Pulmonary artery endothelial cell (primary cell): ENCODE results near the gene NOSIP. TPM values are rescaled to one million over a fixed set of nuclear protein-coding genes. Genes with fewer than 3 reads are reported as not detected.

Source experiments
- DNase-seq: peaks from one replicate; pipeline ENCODE4 v3.0.0-alpha.2; 2011; ENCODE audit warnings: low read depth, low spot score
- total RNA-seq: library from RNA; depleted of rRNA; stranded (reverse); fragments of >200 nt; gene quantifications from 2 replicates; pipeline ENCODE4 v1.2.3, GENCODE V29; 2014

Gene NOSIP
- total RNA-seq, 1 donor from 2014 or later = 113 TPM

DNA sequence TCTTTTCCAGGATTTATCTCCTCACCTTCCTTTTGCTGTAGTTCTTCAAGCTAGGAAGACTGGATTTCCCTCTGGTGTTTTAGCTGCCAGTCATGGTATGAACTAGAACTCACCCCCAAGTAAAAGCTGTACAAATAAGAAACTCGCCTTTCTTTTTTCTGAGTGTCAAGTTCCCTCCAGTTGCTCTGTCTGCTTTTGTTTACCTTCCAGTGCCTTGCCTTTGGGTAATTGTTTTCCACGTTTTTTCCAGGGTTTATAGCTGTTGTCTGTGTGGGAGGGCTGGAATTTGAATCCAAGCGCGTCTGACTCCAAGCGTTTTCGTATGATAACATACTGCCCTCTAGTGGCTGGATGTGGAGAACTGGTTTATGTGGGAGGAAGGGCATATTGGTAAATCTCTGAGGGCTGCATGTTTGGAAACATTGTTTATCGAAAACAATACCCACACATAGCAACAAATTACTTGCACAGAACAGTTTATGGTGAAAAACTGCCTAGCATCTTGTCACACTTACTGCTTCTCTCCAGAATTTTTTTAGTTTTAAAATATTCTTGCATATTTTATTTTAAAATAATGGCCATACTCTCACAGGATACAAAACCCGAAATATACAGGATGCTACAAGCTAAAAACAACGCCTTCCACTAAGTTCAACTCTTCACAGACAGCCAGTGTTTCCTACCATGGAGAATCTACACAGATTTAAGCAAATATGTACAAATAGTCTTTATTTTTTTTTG, 33.4 kb downstream of the NOSIP start:
- peak; percentile 64 for DNase-seq

DNA sequence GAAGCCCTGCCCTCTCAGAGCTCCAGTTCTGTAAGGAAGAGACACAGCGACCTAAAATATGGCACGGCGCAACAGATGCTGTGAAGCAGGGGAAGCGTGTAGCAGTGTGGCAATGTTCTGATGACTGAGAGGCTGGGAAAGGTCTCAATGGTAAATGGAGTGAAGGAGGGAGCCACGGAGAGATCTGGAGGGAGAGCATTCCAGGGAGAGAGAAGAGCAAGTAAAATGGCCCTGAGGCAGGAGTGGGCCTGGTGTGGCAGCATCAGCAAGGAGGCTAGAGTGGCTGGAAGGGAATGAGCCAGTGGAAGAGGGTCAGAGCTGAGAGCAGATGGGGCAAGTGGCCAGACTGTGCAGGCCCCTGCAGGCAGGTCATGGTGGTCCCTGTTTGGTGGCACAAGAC, 36.2 kb downstream of the NOSIP start:
- no peak for DNase-seq

DNA sequence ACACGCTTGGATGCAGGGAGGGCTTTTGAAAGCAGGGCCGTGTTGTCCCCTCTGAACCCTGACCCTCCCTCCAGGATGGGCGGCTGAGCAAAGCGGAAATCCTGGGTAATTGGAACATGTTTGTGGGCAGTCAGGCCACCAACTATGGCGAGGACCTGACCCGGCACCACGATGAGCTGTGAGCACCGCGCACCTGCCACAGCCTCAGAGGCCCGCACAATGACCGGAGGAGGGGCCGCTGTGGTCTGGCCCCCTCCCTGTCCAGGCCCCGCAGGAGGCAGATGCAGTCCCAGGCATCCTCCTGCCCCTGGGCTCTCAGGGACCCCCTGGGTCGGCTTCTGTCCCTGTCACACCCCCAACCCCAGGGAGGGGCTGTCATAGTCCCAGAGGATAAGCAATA, 37.3 kb downstream of the NOSIP start:
- DNase-seq = no peak

DNA sequence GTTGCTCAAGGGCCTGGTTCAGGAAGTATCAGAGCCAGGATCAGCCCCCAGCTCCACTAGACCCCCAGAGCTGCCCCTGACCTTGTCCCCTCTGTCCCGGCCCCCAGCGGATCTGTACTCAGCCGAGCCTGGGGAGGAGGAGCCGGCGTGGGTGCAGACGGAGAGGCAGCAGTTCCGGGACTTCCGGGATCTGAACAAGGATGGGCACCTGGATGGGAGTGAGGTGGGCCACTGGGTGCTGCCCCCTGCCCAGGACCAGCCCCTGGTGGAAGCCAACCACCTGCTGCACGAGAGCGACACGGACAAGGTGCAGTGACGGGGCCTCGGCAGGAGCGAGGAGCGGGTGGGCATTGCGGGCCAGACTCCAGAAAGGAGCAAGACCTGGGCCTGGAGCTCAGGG, 37.9 kb downstream of the NOSIP start:
- no peak for DNase-seq

DNA sequence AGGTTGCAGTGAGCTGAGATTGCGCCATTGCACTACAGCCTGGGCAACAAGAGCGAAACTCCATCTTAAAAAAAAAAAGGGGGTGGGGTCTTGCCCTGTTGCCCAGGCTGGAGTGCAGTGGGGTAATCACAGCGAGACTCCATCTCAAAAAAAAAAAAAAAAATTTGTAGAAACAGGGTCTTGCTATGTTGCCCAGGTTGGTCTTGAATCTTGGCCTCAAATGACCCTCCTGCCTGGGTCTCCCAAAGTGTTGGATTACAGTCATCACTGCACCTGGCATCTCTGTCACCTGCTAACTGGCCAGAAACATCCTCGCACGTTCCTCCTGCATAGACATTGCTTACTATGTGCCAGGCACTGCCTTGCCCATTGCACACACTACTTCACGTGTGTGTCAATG, 38.4 kb downstream of the NOSIP start:
- no peak for DNase-seq

DNA sequence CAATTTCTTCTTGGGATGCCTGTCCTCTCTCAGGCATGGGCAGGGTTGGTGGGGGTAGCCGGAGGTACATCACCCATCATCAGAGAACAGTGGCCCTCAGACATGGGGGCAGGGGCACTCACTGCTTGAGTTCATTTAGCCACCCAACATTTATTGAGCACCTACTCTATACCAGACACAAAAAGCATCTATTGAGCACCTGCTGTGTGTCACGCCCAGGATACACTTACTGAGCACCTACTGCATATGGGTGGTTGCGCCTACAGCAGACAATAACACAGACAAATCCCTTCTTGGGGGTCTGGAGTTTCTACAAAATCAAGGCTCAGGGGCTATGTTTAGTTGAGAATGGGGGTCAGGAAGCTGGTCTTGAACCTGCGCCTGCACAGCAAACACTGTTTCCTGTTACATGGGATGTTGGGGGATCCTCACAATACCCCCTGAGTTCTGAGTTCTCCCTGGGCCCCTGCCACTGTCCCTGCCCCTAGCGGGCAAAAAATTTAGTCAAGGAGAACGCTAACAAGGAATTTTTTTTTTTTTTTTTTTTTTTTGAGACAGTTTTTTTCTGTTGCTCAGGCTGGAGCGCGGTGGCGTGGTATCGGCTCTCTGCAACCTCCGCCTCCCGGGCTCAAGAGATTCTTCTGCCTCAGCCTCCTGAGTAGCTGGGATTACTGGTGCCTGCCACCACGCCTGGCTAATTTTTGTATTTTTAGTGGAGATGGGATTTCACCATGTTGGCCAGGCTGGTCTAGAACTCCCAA, 41.0 kb downstream of the NOSIP start:
- no peak for DNase-seq

DNA sequence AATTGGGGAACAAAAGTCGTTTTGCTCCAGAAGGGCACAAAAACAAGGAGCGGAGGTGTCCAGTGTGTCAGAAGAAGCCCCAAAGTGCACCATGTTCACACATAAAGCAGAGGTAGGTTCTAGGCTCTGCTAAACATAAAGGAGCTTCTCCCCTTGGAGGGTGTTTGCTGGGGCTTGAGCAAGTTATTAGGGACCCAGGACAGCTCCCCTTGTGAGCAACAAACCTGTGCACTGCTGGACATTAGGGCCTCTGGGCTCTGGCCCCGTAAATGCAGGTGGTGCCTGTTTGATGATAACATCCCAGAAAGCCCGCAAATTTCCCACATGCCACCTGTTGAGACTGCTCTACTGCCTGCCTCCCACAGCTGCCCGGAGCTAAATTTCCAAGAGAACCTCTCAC, 41.7 kb downstream of the NOSIP start:
- DNase-seq = no peak

DNA sequence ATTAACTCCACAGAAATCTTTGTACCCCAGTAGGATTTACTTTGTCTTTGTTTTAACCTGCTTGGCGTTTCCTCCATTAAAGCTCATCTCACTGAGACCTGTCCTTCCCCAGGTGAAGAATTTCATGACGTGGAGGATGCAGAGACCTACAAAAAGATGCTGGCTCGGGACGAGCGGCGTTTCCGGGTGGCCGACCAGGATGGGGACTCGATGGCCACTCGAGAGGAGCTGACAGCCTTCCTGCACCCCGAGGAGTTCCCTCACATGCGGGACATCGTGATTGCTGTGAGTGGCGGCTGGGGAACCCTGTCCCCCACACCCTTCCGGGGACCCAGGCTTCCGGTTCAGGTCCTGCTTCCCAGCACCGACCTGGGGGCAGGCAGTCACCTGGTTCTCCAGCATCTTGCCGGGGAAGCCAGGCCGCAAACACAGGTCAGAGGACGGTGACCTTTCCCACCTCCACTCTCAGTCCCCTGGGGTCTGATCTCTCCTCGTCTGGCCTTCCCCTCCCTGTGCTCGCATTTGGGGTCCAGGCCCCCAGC, 43.4 kb downstream of the NOSIP start:
- no peak for DNase-seq

DNA sequence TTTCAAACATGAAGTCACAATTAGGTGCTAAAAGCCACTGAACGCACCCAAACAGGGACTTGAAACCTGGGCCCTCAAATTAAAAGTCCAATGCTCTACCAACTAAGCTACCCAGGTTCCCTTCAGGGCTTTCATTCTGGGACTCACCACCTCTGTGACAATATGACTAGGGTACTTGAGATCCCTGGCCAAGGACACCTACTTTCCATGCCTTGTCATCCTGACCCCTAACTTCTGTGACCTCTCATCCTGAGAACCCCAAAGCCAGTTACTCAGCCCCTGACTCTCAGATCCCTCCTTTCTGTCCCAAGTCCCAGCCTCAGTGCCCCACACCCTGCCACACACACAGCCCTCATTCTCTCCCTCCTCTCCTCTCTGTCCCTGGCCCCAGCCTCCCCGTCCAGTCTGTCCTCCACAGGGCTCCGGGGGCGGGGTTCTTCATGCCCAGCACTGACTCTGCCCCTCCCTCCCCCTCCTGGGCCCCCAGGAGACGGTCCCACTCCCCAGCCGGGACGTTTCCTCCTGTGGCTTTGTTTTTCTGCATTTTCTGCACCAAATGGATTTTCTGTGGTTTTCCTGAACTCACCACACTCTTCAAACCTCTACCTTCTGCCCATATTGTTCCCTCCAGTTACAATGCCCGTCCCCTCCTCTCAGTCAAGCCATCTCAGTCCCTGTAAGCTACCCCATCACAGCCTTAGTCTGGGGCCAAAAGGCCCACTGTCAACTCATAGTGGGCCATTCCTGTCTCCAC, 45.5 kb downstream of the NOSIP start:
- DNase-seq = no peak

DNA sequence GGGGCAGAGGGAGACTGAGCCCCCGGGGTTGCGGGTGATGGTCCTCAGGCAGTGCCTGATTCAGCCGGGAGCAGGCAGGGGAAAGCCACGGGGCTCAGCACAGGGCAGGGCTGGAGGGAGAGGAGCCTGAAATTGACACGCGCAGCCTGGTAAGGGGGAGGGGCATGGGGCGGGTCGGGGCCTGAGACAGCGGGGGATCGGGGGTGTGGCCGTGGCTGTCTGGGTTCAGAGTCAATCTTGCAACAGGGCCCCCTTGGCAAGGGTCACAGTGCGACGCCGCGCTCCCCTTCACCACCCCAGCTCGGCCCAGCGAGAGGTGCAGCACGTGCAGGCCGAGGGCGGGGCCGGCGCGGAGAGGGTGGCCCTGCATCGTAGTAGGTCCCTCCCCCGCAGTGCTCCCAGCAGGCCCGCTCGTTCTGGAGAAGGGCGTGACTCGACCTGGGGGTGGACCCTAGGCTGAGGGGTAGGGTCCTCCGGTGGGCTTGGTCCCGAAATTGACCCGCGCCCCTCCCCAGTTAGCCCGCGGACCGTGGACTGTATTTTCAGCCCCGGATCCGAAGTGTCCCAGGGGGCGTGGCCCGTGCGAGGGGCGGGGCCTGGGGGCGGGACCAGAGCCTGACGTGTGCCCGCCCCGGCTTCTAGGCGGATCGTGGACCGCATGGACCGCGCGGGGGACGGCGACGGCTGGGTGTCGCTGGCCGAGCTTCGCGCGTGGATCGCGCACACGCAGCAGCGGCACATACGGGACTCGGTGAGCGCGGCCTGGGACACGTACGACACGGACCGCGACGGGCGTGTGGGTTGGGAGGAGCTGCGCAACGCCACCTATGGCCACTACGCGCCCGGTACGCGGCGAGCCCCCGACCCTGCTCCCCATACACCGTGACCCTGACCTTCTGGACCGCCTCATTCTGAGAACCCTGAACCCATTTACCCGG, 46.5 kb downstream of the NOSIP start:
- no peak for DNase-seq

DNA sequence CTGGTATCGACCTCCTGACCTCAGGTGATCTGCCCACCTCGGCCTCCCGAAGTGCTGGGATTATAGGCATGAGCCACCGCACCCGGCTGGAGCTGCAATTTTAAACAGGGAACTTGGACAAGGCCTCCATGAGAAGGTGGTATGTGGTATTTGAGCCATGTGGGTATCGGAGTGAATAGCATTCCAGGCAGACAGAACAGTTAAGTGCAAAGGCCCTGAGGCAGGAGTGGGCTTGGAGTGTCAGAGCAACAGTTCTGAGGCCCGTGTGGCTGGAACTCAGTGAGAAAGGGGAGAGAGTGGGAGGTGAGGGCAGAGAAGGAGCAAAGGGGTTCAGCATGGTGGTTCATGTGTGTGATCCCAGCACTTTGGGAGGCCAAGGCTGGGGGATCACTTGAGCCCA, 49.6 kb downstream of the NOSIP start:
- no peak for DNase-seq

DNA sequence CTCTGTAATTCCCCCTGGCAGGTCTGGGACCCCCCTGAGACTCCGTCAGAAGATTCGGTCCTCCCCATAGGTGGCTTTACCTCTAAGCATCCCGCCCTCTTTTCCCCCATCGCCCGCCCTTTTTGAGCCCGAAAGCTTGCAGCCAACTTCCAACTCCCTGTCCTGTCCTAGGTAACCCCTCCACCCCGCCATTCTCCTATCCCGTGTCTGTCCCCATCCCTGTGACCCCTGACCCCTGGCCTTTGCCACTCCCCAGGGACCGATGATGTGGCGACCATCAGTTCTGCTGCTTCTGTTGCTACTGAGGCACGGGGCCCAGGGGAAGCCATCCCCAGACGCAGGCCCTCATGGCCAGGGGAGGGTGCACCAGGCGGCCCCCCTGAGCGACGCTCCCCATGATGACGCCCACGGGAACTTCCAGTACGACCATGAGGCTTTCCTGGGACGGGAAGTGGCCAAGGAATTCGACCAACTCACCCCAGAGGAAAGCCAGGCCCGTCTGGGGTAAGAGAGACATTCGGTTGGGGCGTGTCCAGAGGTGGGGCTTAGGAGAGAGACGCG, 52.1 kb downstream of the NOSIP start:
- DNase-seq = no peak

DNA sequence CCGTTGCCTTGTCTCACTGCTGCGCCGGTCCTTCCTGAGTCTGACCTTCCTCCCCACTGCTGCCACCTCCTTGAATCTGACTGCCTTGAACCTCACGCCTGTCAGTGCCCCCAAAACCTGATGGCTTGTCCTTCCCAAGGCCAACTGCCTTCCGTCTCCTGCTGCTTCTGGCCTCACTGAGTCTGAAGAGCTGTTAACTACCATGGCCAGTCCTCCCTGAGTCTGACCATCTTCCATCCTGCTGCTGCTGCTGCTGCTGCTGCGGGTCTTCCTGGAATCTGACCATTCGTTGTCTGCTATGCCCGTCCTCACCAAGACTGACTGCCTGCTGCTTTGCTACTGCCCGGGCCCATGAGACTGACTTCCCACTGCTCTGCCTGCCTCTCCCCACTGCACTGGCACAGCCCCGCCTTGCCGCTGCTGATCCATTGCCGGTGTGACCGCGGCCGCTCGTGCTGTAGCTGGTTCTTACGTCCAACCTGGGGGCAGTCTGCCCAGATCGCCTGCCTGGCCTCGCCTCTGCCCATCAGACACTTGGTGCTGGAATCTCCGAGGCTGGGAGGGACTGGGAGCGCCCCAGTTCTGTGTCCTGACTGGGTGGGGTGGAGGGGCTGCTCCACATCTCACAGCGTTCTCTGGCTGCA, 55.4 kb downstream of the NOSIP start:
- no peak for DNase-seq

DNA sequence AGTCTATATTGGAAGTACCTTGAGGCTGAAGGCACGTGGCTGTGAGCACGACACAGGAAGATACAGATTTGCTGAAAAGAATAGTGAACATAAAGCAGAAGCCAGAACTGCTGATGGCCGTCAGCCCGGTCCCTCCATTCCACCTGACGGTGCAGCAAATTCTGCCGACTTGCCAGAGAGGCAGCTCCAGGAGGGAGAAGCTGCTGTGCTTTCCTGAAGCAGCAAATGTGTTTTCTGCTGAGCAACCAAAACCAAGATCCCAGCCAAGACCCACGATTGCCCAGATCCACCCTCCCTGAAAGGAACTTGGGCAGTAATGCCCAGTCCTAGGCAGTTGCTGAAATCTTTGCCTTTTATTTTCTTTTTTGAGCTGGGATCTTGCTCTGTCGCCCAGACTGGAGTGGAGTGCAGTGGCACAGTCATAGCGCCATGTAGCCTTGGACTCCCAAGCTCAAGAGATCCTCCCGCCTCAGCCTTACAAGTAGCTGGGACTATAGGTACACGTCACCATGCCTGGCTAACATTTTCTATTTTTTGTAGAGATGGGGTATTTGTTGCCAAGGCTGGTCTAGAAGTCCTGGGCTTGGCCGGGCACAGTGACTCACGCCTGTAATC, 59.5 kb downstream of the NOSIP start:
- DNase-seq = no peak

DNA sequence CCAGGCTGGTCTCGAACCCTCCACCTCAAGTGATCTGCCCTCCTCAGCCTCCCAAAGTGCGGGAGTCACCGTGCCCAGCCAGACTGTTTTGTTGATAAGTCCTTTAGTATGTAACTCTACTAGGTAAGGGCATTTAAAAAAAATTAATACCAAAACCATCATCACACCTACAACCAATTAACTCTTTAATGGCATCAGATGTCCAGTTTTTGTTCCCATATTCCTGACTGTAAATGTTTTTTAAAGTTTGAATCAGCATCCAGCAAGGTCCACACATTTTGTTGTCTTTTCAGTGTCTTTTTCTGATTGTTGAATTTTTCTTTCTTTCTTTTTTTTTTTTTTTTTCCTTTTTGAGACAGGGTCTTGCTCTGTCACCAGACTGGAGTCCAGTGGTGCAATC, 62.3 kb downstream of the NOSIP start:
- DNase-seq = no peak

DNA sequence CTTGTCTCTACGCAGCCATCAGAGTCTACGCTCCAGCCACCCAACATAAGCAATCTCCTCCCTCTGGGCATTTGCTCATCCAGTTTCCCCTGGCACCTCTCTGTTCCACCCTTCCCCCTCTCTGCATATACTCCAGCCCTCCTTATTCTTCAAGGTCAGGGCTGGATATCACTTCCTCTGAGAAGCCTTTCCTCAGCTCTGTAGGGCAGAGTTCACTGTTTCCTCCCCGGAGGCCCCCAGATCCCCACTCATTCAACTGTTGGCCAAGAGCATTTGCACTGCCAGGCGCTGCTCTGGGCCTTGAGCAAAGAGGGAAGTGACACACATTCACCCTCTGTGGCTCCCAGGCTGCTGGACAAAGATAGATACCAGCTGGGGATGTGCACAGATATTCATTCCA, 64.6 kb downstream of the NOSIP start:
- DNase-seq = no peak

DNA sequence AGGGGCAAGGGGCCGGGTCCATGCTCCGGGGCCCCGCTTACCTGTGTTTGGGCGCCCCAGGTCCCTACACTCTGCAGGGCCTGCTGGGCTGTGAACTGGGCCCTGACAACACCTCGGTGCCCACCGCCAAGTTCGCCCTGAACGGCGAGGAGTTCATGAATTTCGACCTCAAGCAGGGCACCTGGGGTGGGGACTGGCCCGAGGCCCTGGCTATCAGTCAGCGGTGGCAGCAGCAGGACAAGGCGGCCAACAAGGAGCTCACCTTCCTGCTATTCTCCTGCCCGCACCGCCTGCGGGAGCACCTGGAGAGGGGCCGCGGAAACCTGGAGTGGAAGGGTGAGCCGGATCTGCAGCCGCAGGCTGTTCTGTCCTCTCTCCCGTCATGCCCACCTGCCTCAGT, 66.2 kb downstream of the NOSIP start:
- DNase-seq = no peak

DNA sequence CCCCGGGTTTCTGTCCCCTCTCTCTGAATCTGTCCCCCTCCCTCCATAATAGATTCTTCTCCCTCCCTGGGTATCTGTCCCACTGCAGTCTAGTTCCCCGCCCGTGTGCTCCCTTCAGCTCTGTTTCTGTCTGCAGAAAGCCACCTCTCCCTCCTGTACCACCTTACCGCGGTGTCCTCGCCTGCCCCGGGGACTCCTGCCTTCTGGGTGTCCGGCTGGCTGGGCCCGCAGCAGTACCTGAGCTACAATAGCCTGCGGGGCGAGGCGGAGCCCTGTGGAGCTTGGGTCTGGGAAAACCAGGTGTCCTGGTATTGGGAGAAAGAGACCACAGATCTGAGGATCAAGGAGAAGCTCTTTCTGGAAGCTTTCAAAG, 66.6 kb downstream of the NOSIP start:
- no peak for DNase-seq

DNA sequence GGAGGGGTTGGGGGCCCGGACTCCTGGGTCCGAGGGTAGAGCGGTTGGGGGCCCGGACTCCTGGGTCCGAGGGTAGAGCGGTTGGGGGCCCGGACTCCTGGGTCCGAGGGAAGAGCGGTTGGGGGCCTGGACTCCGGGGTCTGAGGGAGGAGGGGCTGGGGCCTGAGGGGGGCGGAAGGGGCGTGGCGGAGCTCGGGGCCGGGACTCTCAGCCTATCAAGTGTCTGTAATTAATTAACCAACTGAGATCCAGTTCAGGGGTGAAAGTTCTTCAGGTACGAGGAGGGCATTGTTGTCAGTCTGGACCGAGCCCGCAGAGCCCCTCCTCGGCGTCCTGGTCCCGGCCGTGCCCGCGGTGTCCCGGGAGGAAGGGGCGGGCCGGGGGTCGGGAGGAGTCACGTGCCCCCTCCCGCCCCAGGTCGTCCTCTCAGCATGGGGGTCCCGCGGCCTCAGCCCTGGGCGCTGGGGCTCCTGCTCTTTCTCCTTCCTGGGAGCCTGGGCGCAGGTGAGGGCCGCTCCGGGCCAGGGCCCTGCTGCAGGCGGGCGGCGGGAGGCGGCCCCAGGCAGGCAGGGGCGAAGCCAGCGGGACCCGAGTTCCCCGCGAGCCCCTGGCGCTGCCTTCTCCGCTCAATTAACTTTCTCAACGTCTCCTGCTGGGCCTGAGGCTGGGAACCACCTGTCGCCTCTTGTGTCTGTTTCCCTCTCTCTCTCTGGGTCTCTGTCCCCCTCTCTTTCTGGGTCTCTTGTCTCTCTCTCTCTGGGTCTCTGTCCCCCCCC, 67.2 kb downstream of the NOSIP start:
- no peak for DNase-seq
